NOMO-1 (cell line): Measurements from ENCODE around the gene VPS11.
A peak's percentile ranks its signal among the peaks of the same experiment; 100 is the strongest.
"Not testable (repeated sequence)": the region's sequence is repeated elsewhere in the genome, so short reads cannot be mapped to it uniquely, and the experiment has no call there.

Source experiments
- DNase-seq, 2 experiments: peaks; one replicate each; lab custom pipeline; 2025; ENCODE audit not compliant: unreplicated experiment in 2 of 2; lab: John Stamatoyannopoulos, UW

Gene VPS11

DNA sequence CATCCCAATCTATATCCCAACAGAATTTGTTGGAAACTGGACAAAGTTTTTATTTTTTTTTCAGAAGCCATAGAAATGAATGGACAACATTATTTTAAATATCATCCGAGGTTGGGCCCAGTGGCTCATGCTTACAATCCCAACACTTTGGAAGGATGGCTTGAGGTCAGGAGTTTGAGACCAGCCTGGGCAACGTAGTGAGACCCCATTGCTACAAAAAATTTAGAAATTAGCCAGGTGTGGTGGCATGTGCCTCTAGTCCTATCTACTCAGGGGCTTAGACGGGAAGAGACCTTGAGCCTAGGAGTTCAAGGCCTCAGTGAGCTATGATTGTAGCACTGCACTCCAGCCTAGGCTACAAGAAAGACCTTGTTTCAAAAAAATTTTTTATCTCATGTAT lies 32.8 kb upstream of the VPS11 start:
- DNase-seq = no peak

DNA sequence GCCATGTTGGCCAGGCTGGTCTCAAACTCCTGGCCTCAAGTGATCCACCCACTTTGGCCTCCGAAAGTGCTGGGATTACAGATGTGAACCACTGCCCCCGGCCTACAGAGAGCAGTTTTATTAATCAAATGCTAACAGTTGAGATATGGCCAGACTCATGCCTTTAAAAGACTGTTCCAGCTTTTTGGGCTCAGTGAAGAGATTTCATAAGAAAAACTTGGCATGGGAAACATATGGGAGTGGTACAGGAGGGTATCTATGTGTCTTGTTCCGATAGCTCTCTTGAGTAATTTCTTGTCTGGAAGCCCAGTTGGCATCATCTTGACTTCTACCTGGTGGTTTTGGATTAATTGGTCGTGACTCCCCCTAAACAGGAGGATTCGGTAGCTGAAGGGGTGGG lies 28.7 kb upstream of the VPS11 start:
- no peak for DNase-seq

DNA sequence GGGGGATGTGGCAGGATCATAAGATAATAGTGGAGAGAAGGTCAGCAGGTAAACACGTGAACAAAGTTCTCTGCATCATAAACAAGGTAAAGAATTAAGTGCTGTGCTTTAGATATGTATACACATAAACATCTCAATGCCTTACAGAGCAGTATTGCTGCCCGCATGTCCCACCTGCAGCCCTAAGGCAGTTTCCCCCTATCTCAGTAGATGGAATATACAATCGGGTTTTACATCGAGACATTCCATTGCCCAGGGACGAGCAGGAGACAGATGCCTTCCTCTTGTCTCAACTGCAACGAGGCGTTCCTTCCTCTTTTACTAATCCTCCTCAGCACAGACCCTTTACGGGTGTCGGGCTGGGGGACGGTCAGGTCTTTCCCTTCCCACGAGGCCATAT lies 28.1 kb upstream of the VPS11 start:
- not testable (repeated sequence) for DNase-seq

DNA sequence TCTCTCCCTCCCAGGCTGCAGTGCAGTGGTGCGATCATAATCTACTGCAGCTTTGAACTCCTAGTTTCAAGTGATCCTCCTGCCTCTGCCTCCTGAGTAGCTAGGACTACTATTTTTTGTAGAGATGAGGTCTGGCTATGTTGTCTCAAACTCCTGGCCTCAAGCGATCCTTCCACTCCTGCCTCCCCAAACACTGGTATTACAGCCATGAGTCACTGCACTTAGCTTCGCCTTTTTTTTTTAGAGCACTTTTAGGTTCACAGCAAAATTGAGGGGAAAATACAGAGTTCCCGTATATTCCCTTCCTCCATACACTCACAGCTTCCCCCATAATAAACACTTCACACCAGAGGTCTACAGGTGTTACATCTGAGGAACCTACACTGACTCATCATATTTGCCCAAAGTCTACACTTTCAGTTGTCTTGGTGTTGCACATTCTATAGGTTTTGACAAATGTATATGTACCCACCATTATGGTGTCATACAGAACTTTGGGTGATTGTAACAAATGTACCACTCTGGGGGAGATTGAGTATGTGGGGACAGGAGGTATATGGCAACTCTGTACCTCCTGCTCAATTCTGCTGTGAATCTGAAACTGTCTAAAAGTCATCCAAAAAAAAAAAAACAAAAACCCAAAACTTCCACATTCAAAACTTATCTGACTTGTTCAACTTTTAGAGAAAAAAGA lies 25.6 kb upstream of the VPS11 start:
- DNase-seq = no peak

DNA sequence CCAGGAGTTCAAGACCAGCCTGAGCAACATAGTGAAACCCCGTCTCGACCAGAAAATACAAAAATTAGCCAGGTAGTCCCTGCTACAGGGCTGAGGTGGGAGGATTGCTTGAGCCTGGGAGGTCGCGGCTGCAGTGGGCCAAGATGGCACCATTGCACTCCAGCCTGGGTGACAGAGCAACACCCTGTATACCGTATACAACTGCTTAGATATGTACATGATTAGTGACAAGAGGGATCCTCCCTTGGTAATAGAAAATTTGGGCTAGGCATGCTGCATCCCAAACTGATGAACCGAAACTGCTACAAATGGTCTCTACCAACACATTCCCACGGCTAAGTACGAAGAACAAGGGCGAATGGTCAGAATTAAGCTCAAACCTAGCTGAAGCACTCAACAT lies 24.7 kb upstream of the VPS11 start:
- no peak for DNase-seq

DNA sequence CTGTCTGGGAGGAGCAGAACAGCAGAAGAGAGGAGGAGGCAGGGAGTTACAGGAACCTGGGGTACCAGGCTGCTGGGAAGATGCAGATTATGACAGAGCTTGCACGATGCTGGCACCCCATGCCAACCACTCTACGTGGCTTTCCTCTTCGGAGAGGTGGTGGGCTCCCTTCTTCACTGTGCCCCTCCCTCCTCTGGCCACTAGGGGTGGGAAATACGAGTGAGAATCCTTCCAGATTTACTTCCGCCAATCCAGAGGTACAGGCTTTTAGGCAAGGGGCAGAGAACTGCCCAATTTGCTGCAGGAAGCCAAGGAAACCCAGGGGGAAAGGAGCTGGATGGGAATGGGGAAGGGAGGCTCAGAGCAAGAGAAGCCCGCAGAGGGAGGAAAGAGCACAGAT lies 22.9 kb upstream of the VPS11 start:
- DNase-seq = no peak

DNA sequence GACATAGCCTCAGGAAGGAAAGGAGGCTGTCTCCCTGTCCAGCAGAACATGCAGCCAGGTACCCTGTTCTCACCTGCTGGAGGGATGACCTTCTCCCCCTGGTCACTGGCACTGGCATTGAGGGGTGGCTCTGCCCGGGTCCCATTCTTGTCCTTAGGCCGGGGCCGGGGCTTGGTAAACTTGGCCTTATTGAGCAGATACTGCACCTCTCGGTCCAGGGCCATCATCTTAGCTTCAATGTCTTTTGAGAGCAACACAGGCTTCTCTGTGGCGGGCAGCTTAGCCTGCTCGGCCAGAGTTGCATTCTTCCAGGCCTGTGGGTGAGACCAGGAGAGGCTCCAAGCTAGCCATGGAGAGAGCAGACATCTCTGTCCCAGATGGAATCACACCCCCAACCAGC lies 21.1 kb upstream of the VPS11 start:
- DNase-seq = no peak

DNA sequence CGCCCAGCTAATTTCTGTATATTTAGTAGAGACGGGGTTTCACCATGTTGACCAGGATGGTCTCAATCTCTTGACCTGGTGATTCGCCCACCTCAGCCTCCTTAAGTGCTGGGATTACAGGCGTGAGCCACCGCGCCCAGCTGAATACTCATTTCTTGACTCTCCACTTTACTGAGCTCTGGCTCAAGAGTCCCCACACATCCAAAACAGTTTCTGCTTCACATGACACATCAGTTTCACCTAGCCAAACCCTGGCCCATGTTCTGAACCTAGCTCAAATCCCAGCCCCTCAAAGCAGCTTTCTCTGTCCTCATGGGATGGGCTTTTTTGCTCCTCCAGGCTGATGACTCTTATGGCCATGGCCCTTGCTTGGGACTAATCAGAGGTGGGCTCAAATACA lies 20.4 kb upstream of the VPS11 start:
- no peak for DNase-seq

DNA sequence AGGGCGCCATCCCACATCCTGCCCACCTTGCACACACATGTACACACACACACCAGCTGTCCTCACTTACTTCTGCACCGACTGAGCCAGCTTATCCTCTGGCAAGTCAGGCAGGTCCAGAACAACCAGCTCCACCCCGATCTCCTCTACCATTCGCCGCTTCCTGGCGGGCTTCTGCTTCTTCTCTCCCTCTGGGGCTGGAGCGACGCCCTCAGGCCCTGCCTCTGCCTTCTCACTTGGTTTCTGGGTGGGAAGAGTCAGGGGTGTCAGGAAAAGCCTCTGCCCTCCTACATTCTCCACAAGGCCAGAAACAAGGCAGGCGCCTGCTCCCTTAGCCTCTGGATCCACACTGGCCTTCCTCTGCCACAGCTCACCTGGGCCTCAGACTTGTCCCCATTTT lies 19.0 kb upstream of the VPS11 start:
- DNase-seq = no peak

DNA sequence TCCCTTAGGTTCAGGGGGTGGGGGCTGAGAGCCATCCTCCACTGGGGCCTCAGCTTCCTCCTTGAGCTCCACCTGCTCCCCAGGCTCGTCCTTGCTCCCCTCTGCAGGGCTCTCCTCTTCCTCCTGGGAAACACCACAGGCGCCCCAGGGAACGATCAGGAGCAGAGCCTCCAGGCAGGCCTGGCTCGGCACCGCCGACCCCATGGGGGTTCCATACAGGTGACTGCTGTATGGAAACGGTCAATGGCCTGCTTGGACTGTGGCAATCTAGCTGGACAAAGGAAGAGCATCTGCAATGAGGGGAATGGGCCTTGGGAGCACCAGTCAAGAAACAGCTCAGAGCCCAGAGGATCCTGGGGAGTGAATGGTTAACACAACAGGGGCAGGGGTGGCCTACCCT lies 18.5 kb upstream of the VPS11 start:
- DNase-seq = no peak

DNA sequence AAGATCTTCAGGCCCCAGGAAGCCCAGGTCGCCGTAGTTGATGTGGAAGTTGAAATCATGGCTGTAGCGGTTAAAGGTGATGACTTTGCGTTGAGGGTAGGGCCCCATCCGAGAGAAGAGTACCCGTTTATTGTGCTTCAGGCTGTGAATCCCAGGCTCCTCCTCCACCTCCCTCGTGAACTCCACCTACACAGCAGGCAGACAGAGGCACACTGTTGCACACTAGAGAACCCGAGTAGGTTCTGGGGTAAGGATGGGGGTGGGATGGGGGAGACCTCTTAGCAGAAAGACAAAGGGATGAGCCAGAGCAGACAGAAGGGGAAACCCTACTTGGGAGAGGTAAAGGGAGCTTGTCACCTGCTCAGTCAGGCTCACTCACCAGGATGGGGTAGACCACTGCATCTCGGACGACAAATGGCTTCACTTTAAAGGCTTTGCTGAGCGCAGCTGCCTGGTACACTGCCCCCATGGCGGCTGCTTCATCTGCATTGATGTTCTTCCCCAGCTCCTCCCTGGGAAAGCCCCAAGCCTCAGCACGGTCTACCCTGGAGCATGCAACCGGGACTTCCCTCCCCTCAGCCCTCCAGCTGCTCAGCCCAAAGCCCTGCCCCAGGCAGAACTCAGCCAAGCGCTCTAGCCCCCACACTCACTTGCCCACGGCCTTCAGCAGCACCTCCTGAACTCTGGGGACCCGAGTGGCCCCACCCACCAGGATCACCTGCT lies 16.0 kb upstream of the VPS11 start:
- no peak for DNase-seq

DNA sequence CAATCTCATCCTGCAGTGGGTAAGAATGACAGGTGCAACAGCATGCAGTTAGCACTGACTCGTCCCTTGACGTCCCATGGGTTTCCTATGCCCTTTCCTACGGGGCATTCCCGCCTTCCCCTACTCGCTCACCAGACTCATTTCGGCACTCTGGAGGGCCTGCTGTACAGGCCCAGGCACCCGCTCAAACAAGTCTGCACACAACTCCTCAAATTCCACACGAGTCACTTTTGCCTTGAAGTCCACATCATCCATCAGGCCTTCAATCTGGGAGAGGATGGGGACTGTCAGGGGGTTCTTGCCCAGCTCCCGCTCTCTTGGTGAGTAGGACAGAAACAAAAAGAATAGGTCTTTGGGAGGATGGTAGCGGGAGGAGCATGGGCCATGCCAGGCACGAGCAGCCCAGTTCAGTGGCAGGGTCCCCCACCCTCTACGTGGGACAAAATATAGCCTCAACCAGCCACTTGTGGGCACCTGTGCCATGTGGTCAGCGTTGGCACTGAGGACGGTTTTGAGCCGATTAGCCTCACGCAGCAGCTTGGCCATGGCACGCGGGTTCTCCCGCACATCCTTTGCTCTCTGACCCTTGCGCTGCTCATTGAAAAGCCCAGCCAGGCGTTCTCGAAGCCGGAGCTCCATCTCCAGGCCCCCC lies 15.3 kb upstream of the VPS11 start:
- no peak for DNase-seq

DNA sequence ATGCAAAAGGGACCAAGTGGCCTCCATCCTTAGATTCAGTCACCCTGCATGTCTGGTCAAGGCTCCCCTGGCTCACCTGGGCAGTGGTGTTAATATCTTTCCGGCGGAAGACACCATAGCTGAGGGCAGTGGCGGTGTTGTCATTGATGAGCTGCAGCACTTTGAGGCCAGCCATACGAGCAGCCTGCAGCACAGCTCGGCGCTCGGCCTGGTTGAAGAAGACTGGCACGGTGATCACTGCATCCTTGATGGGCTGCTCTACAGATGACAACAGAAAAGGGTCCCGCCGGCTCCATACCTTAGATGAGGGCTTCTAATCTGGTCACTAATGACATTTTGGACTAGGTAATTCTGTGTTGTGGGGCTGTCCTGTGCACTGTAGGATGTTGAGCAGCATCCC lies 13.2 kb upstream of the VPS11 start:
- no peak for DNase-seq

DNA sequence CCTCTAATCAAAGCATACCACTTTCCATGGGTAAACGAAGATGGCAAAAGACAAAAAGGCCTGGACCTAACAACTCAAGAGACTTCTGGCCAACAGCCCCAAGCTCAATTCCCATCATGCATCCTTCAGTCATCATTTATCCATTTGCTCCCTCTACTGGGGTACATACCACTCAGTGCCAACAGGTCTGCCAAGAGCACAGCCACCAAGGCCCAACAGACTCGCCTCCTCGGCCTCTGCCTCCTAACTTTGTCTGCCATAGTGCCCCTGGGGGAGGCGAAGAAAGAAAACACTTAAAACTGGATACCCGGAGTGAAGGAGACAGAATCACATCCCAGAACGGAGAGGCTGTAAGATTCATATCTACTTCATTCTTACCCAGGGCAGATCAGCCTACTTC lies 11.7 kb upstream of the VPS11 start:
- peak; percentile 16 to 38 for DNase-seq

DNA sequence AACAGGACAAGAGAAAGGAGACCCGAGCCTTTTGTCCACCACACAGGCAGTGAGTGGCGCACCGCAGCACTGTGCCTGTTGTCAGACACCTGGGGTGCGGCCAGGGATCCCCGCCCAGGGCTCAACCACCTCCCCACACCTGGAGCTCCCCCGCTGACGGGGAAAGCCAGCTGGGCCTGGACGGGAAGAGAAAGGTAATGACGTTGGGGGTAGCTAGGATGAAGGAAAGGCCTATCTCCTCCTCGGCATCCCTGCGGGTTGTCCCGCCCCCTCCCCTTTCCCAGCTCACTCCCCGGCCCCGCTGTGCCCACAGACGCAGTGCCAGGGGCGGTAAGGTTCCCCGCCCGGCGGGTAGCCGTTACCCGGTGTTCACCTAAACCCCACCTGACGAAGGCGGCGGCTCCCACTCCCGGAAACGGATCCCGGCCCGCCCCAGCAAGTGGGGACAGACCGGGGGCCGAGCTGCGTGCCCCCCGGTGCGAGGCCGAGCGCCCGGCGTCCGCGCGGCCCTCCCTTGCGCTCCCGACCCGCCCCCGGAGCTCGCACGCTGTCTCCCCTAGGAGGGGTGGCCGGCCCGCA lies 11.1 kb upstream of the VPS11 start:
- peak in 1 of 2 experiments; percentile 9 for DNase-seq

DNA sequence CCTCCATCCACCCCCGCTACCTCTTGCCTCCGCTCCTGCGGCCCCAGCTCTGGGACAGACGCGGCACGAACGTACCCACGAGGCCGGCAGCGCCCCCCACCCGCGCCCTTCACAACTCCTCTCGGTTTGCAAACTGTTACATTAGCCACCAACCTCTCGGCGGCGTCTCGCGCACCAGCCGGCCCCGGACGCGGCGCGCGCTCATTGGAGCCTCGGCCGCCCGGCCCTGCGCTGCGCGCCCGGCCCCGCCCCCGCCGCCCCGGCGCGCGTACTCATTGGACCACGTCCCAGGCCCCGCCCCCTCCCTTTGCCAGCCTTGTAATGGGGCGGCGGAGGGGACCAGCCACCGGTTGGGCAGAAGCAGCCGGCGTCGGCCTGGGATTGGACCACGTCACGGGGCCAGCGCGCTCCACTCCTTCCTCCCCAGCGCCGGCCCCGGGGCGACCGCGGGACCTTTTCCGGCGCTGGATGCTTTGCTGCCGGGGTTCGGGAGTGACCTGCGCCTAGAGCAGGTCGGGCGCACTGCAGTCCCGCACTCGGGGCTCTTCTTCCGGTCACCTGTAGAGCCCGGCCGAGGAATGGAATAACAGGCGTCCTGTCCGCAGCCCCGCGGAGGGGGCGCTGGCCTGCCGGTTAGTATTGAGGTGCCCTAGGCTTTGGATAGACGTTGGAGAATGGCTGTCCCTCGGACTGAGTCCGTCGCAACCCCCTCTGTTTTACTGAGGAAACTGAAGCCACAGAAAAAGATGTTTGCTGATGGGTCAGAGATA lies 10.4 kb upstream of the VPS11 start, which contains the start of gene HYOU1:
HYOU1 (minus strand) TSS at position 206 of the 770 bp plus-strand sequence. CDS start 1,045 bp downstream, outside the sequence.
- peak; percentile 96 to 97 for DNase-seq

DNA sequence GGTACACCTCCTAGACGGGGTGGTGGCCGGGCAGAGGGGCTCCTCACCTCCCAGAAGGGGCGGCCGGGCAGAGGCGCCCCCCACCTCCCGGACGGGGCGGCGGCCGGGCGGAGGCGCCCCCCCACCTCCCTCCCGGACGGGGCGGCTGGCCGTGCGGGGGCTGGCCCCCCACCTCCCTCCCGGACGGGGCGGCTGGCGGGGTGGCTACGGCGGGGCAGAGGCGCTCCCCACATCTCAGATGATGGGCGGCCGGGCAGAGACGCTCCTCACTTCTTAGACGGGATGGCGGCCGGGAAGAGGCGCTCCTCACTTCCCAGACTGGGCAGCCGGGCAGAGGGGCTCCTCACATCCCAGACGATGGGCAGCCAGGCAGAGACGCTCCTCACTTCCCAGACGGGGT lies 8.5 kb upstream of the VPS11 start:
- not testable (repeated sequence) for DNase-seq

DNA sequence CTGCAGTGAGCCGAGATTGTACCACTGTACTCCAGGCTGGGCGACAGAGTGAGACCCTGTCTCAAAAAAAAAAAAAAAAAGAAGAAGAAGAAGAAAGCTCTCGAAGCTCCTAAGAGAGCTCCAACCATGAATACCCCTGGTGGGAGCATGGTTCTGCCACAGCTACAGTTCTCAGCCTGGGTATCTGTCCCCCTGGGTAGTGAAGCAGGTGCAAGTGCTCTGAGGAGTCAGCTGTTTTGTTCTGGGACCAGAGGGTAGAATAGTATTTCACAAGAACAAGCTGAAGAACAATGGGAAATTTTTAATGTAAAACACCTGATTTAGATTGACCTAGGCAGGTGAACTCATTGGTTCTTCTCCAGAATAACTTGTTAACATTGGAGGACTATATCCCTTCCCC lies 6.4 kb upstream of the VPS11 start:
- no peak for DNase-seq

DNA sequence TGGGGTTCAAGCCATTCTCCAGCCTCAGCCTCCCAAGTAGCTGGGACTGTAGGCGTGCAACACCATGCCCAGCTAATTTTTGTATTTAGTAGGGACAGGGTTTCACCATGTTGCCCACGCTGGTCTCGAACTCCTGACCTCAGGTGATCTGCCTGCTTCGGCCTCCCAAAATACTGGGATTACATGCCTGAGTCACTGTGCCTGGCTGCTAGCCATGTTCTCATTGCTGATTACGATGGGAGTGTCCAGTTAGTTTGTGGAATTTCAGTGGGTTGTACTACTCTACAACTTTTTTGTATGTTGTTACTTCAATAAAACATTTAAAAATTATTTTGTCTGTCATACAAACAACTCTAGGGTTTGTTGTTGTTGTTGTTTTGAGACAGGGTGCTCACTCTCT lies 4.8 kb upstream of the VPS11 start:
- no peak for DNase-seq

DNA sequence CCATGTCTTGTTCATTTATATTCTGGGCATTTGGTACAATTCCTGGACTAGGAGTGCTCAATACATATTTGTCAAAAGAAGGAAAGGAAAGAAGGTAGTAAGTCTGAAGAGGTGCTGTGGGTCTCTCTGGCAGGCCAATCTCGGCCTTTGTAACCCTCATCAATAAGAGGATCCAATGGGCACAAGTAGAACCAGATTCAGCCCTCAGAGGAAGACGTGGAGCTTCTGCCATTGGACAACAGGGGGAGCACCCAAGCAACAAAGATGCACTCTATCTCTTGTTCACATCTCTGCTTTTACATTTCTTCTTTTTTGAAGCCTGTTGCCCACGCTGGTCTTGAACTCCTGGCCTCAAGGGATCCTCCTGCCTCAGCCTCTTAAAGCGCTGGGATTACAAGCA lies 2.2 kb upstream of the VPS11 start:
- peak in 1 of 2 experiments; percentile 43 for DNase-seq

DNA sequence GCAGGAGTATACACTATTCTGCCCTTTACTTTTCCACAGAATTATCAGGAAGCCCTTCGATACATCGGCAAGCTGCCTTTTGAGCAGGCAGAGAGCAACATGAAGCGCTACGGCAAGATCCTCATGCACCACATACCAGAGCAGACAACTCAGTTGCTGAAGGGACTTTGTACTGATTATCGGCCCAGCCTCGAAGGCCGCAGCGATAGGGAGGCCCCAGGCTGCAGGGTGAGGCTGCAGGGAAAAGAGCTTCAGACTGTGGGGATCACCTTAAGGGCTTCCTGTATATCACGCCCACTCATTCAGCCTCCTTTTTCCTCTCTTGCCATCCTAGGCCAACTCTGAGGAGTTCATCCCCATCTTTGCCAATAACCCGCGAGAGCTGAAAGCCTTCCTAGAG lies 10.2 kb downstream of the VPS11 start:
- DNase-seq = no peak
